ENCODE data around the gene KRIT1.

- TF ChIP-seq CTCF (IDR thresholded peaks at IDR 0.05 in 8 of 11, conservative IDR thresholded peaks at IDR 0.05 in 3 of 11): no peak
- no peak for TF ChIP-seq POLR2A (IDR thresholded peaks at IDR 0.05)
Measured at GRCh38 chr7:92221766-92222165, 23.9 kb downstream of the KRIT1 start.

Data from spleen (tissue), 7 donors.